Hypothalamus (tissue), 51 donors: ENCODE results near the gene HPN.
A peak's percentile ranks its signal among the peaks of the same experiment; 100 is the strongest.
"Not testable (repeated sequence)": the region's sequence is repeated elsewhere in the genome, so short reads cannot be mapped to it uniquely, and the experiment has no call there.

Experiments used
- DNase-seq, 51 donors: peaks; one replicate each; lab custom pipeline; 2025; lab: John Stamatoyannopoulos, UW

The HPN gene

DNA sequence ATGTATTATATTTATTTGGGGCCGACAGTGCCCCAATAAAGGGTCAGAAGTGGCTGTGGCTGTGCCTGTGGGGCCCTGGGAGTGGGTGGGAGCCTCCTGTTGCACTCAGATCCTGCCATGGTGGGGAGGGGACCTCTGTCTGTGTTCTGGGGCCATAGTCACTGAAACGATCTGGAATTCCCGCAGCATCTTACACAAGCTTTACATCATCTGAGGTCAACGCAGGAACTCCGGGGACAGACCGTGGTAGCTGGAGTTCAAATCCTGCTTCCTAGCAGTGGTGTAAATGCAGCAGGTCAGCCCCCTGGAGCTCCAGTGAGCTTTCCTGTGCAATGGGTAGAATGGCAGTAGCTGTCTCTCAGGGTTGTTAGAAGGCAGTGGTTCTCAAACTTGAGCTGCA, 15.1 kb upstream of the HPN start:
- DNase-seq: no peak

DNA sequence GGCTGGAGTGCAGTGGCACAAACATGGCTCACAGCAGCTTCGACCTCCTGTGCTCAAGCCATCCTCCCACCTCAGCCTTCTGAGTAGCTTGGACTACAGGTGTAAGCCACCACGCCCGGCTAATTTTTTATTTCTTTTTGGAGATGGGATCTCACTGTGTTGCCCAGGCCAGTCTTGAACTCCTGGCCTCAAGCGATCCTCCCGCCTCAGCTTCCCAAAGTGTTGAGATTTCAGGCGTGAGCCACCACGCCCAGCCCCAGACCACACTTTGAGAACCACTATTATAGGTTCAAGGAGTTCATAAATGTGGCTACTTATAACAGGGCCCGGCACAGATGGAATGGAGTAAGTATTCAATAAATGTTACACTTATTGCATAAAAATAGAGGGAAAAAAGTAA, 14.5 kb upstream of the HPN start:
- no peak for DNase-seq

DNA sequence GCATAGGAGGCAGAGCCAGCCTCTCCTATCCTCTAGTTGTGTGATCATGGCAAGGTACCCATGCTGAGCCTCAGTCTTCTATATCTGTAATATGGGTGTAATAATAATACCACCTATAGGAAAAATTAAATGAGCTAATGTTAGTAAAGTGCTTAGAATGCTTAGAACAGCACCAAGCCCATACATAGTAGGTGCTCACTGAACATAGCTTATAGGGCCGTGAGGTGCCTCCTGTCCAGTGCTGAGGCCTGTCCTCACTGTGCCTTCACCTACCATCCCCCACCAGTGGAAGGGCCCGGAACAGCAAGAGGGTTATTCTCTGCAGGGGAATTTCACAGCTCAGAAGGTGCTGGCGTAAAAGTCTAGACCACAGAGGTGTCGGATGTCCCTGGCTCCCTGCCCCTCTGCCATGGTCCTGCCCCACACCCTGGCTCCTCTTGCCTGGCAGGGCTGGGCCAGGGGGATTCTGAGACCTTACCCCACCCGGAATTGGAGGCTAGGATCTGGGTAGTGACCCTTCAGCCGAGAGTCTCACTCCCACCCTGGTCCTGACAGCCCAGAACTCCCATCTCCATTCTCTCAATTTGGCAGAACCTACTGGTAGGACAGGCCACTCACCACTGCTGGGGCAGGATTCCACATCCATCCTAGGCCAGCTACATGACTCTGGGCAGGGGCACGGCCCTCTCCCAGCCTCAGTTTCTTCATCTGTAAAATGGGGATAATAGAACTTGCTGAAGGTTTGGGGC, 13.5 kb upstream of the HPN start:
- no peak for DNase-seq

DNA sequence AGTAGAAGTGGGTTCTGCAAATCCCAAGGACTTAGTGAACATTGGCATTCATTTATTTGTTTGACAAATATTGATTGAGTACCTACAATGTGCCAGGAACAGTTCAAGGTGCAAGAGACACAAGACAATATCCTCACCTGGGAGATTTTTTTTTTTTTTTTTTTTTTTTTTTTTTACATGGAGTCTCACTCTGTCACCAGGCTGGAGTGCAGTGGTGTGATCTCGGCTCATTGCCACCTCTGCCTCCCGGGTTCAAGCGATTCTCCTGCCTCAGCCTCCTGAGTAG, 13.0 kb upstream of the HPN start:
- not testable (repeated sequence) for DNase-seq

DNA sequence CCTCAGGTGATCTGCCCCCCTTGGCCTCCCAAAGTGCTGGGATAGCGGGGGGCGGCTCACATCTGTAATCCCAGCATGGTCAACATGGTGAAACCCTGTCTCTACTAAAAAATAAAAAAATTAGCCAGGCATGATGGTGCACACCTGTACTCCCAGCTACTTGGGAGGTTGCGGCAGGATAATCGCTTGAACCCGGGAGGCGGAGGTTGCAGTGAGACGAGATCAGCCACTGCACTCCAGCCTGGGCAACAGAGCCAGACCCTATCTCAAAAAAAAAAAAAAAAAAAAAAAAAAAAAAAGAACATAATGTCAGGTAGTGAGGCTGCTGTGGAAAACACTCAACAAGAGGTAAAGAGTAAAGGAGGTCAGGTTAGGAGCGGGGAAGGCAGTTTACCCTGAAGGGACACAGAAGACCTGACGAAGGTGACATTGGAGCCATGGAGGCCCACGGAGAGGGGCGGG, 12.2 kb upstream of the HPN start:
- DNase-seq: not testable (repeated sequence)

DNA sequence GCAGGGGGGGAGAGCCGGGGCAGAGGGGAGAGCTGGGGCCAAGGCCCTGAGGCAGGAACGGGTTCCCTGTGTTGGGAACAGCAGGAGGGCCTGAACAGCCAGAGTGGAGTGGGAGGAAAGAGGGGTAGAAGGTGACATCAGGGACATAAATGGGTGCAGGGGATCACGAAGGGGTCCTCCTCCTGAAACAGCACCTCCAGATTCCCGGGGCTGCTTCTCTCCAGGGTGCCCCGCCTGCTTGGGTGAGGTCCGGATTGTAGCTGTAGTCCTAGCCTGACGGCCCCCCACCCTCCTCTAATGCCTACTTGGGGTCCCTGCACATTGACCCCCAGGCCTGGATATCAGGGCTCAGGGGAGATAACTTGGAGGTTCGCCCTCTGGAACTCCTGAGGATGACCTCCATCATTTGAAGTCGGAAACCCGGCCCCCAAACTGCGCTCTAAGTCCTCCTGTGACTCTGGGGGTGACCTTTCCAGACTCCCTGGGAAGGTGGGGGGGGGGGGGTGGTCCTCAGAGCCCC, 11.7 kb upstream of the HPN start:
- DNase-seq: peak in 2 of 51 donors; percentile 43 to 52

DNA sequence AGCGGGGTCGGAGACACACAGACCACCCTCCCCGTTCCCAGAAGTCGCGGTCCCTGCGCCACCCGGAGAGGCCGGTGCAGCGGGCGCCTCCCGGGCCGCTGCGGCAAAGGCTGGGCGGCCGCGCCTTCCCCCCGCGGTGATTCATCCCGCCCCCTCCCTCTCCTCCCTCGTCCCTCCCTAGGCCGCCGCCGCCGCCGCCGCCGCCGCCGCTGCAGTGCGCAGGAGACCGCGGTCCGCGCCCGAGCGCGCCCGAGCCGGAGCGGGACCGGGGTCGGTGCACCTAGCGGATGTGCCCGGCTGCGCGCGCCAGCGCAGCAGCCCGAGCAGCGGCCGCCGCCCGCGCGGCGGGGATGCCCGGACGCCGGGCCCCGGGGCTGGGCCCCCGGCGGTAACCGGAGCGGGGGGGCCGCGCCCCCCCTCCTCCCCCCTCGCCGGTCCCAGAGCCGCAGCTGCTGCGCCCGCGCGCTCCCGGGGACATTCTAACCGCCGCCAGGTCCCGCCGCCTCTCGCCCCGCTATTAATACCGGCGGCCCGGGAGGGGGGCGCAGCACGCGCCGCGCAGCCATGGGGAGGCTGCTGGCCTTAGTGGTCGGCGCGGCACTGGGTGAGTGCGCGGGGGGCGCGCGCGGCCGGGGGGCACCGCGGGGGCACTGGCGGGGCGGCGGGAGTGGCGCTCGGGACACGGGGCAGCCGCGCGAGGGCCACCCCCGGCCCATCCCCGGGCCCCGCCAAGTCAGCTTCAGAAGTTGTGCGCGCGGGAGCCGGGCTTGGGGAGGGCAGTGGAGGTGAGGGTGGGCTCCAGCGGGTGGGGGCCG, 11.1 kb upstream of the HPN start, which contains the start of gene SCN1B:
SCN1B (plus strand) TSS at position 214 of the 815 bp plus-strand sequence; CDS start at position 565, 351 bp downstream.
- peak in 30 of 51 donors; percentile 11 to 69 (median 39) for DNase-seq

DNA sequence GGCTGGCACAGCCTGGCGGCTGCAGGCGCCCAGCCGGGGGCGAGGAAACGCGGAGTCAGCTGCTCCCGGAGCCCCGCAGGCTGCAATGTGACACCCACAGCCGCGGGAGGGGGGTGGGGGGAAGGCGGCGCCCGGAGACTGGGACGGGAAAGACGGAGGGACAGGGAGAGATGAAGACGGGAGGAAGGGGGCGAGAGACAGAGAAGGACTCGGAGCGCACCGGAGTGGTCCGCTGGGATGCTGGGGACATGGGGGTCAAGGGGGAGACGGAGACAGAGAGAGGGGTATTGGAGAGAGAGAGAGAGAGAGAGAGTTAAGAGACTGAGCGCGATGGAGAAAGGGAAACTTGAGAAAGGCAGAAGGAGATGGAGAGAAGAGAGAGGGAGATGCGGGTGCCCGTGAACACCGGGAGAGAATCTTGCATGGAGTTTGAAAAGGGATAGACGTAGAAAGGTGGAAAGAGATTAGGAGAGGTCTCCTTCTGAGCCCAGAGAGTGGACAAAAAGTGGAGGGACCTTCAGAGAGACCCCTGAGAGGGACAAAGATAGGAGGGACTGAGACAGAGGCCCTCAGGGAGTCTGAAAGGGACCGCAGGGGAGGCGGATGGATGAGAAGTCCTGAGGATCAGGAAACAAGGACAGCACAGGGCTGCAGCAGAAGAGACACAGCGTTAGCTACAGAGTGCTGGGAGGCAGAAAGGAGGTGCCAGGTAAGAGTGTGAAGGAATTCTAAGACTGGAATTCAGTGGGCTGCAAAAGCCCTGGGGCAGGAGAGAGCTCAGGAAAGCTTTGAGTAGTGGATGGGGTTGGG, 10.2 kb upstream of the HPN start:
- peak in 26 of 51 donors; percentile 16 to 69 (median 32) for DNase-seq

DNA sequence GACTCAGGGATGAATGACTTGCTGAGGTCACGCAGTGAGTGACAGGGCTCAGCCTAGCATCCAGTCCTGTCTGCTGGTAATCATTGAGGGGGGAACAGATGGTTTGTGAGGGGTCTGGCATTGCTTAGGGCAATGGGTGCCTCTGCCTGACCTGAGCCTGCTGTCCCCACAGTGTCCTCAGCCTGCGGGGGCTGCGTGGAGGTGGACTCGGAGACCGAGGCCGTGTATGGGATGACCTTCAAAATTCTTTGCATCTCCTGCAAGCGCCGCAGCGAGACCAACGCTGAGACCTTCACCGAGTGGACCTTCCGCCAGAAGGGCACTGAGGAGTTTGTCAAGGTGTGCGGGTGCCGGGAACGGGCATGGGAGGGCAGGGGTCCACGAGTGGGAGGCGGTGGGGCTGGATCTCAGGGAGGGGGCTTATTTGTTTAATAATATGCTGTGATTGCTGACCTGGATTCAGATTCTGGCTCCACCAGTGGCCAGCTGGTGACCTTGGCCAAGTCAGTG, 9.1 kb upstream of the HPN start:
- DNase-seq: no peak

DNA sequence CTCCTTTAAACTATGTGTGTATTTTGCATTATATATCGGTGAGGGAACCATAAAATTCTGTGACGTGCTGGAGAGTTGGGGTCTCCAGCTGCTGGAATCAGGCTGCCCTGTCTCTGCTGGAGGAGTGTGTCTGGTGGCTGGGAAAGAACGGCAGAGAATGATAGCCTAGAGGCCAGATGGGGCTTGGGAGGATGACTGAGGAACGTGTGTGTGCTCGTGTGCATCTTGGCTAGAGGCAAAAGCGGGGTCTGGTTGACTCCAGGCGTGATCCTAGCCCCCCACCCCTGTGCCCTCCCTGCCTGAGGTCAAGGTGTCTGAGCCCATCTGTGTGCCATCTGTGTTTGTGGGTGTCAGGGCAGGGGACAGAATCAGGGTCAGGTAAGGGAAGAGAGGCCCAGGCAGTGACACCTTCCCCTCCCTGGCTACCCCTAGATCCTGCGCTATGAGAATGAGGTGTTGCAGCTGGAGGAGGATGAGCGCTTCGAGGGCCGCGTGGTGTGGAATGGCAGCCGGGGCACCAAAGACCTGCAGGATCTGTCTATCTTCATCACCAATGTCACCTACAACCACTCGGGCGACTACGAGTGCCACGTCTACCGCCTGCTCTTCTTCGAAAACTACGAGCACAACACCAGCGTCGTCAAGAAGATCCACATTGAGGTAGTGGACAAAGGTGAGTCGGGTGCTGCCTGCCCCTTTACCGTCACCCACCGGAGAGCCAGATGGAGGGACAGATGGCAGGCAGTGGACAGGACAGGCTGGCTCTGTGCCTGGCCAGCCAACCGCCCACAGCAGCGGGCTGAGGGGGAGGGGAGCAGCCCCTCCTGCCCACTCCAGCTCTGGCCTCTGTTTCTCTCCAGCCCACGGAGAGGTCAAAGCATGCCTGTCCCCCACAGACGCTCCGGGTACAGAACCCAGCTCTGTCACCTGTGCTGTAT, 8.2 kb upstream of the HPN start:
- DNase-seq: no peak

DNA sequence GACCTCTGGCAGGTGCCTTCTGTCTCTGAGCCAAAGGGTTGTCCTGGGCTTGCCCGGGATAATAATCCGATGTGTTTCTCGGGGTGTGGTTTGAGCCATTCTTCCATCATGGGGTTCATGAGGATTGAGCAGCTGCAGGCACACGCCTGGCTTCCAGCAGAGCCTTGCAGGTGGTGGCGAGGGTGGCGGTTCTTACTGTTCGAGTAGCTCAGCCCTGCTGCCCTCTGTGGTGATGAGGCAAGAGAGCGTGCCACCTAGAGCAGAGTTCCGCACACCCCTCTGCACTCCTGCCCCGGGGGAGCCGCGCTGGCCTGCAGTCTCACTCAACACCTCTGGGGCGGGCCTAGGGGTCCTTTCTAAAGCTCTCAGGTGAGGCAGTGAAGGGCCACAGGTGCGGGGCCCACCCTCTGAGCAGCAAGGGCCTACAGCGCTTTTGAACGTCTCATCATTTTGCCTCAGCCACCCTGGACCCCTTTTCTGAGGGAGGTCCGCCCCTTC, 7.5 kb upstream of the HPN start:
- no peak for DNase-seq

DNA sequence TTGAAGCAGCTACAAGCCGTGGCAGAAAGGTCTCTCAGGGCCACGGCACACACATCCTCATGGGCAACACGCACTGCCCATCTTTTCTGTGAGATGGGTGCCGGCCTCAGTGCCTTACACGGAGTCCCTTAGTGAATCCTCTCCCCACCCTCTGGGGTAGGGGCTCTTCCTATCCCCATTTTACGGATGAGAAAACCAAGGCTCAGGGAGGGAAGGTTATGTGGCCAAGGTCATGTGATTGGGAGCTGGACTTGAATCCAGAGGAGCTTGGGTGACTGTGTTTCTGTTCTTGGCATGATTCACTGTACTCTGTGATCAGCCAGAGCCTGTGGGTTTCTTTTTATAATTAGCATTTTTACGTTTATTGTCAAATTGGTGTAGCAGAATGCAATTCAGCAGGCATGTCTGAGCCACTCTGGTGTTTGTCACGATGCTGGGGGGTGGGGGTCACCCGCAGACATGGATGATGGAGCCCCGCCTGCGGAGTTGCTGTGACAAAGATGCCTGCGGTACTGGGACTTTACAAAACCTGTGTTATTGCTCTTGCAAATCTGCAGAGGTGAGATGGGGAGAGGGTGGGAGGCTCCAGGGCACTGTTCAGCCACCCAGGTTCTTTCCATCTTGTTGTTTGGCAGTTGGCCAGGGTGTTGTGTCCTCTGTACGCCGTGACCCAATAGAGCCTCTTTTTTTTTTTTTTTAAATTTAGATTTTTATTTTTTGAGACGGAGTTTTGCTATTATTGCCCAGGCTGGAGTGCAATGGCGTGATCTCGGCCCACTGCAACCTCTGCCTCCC, 6.7 kb upstream of the HPN start:
- peak in 1 of 51 donors; percentile 24 for DNase-seq

DNA sequence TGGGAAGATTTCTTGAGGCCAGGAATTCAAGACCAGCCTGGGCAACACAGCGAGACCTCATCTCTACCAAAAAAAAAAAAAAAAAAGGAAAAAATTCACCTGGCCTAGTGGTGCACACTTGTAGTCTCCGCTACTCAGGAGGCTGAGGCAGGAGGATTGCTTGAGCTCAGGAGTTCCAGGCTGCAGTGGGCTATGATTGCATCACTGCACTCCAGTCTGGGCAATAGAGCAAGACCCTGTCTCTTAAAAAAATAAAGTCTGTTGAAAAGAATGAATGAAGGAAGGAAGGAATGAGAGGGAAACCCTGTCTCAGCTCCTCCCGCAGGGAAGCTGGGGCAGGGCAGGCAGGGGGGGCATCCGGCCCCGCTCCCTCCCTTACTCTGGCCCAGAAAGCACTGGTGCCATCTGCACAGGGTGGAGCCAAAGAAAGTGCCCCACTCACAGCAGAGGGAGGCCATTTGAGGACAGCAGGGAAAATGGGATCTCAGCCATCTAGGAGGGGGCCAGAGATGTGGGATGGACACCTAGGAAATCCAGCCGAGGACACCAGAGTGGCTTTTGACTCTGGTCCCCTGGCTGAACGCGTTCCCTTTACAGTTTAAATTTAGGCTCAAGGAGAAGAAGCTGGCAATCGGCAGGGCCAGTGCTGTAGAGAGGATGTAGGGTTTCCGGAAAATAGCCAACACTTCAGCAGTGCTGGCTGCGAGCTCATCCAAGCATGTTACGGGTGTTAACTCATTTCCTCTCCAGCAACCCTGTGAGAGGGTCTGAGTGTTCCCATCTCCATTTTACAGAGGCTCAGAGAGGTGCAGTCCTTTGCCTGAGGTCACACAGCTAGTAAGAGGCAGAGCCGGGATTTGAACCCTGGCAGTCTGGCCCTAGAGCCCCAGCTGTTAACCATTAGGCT, 3.6 kb upstream of the HPN start:
- peak in 19 of 51 donors; percentile 14 to 59 (median 36) for DNase-seq

DNA sequence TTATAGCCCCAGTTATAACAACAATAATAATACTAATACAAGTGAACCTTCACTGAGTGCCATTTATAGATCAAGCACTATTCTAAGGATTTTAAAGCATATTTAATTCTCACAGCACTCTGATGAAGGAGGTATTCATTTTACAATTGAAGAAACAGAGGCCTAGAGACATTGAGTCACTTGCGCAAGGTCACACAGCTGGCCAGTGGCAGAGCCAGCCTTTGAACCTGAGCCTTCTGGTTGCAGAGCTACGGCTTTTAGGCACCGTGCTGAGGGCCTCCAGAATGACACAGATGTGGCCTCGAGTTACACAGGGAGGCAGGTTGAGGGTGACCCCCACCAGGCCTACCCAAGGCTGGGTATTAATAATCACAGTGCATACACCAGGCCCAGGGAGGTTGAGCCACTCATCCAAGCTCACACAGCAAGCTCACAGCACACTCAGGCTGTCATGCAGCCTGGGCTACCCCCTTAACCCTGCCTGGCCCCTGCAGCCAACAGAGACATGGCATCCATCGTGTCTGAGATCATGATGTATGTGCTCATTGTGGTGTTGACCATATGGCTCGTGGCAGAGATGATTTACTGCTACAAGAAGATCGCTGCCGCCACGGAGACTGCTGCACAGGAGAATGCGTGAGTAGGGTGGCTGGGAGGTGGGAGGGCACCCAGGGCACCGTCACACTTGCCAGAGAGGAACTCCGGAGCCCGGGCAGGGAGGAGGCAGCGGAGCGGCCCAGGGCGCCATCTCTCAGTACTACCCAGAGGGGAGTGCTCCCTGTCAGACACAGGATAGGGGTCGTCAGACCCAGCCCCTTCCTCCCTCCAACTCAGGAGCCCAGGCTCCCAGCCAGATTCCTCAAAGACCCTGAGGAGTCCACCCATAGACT, 2.7 kb upstream of the HPN start:
- DNase-seq: peak in 2 of 51 donors; percentile 12 to 16

DNA sequence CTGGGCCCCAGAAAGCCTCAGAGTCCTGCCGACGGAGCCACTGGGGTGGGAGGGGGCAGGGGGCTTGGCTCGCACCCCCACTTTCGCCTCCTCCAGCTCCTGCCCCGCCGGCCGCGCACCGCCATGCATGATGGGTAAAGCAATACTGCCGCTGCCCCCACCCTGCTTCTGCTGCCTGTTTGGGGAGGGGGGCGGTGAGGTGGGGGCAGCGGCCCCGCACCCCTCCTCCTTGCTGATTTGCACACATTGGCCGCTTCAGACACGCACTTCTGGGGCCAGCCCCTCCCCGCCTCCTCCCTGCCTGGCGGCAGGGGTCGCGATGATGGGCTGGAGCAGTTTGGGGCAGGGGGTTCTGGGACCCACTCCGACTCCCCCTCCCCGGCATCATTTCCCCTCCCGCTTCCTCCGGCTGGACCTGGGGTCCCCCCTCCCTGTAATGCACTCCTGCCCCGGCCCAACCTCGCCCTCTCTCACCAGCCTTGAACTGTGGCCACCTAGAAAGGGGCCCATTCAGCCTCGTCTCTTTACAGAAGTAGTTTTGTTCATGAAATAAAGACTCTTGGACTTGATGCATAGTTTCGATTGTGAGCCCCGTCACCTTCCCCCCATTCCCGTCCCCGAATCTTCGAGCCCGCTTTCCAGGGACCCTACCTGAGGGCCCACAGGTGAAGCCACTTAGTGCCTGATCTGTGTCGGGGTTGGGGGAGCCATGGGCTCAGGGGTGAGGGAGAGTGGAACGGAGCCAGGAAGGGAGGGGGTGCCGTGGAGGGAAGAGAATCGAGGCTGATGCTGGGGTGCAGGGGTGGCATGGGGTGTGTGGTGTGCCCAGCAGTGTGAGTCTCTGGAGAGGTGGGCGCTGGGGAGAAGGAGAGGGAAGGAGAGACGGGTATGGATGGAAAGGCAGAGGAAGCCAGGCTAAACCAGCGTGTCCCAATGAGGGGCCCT, 1.4 kb upstream of the HPN start:
- peak in 1 of 51 donors; percentile 51 for DNase-seq
